Amniotic epithelial cell (primary cell): ENCODE measurements around the gene ADGRE3.
"Not testable (repeated sequence)": the region's sequence is repeated elsewhere in the genome, so short reads cannot be mapped to it uniquely, and the experiment has no call there.

ENCODE experiments used
- DNase-seq: peaks from one replicate; pipeline ENCODE4 v3.0.0-alpha.2; 2010; ENCODE audit warnings: low read depth

ADGRE3 gene

GRCh38 chr19:14661372-14661924, 13.2 kb downstream of the ADGRE3 start:
- DNase-seq, result no peak

DNA sequence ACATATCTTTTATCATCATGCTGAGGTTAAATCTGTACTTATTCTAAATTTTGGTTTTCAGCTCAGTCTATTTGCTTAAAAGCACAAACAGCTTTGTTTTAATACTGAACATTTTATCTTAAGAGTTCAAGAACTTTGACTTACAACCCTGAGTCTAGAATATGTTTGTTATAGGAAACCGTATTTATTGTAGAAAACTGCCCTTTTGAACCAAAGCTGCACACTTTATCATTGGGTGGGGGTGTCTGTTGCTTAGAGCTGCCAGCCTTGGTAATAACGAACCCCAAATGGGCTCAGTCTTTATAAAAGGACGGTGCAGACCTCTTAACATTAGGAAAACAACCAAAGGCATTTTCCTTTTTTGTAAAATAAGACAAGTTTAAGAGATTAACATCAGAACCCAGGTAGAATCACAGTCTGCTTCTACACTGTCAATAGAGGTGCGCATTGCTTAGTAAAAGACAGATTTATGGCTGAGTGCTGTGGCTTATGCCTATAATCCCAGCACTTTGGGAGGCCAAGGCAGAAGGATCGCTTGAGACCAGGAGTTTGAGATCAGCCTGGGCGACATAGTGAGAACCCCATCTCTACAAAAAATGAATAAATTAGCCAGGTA, 14.7 kb downstream of the ADGRE3 start:
- no peak for DNase-seq

- no peak for DNase-seq
Measured at GRCh38 chr19:14655726-14656125, 18.9 kb downstream of the ADGRE3 start.

- no peak for DNase-seq
Measured at GRCh38 chr19:14654786-14655560, 19.7 kb downstream of the ADGRE3 start.

- DNase-seq, result no peak
Measured at GRCh38 chr19:14650161-14650560, 24.5 kb downstream of the ADGRE3 start.

DNA sequence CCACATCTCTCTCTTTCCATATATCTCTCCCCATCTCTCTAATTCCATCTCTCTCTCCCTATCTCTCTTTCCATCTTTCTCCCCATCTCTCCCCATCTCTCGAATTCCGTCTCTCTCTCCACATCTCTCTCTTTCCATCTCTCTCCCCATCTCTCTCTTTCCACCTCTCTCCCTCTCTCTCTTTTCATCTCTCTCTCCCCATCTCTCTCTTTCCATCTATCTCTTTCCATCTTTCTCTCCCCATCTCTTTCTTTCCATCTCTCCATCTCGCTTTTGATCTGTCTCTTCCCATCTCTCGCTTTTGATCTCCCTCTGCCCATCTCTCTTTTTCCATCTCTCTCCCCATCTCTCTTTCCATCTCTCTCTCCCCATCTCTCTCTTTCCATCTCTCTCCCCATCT, 25.6 kb downstream of the ADGRE3 start:
- DNase-seq, result no peak

GRCh38 chr19:14648506-14648905, 26.1 kb downstream of the ADGRE3 start:
- no peak for DNase-seq

GRCh38 chr19:14639536-14640277, 34.9 kb downstream of the ADGRE3 start:
- DNase-seq, result no peak

- peak; percentile 0 for DNase-seq
Measured at GRCh38 chr19:14632286-14632685, 42.4 kb downstream of the ADGRE3 start.

DNA sequence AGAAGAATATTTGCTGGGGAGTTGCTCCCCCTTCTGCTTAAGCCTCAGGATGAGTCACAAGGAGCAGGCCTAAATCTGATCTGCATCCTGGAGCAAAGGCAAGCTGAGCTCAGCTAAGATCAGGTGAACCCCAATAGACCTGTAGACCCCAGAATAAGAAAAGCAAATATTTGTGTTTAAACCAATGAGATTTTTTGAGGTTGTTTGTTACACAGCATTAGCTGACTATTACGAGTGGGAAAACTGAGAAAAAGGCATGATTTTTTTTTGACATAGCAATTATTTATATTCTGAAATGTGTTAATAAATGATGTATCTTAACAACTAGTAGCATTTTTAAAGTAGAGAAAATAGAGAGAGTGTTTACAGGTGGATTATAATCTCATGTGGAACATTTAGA, 45.1 kb downstream of the ADGRE3 start:
- DNase-seq, result no peak

- not testable (repeated sequence) for DNase-seq
Measured at GRCh38 chr19:14624491-14624890, 50.2 kb downstream of the ADGRE3 start.

DNA sequence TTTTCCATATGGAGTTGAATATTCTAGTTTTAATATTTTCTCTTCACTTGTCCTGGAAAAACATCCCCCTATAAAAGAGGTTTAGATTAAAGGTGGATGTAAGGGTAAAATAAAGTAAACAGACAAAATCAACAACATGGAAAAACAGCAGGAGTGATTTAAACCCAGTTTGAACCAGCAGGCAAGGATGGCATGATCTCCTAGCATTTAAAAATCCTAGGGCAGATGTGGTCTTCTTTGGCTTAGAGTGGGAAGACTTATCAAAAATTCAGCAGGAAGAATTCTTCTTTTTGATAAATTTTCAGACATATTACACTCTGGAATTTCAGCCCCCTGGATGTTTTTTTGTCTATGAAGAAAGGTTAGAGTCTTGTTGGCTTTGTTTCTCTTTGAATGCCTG, 55.2 kb downstream of the ADGRE3 start:
- DNase-seq, result no peak

DNA sequence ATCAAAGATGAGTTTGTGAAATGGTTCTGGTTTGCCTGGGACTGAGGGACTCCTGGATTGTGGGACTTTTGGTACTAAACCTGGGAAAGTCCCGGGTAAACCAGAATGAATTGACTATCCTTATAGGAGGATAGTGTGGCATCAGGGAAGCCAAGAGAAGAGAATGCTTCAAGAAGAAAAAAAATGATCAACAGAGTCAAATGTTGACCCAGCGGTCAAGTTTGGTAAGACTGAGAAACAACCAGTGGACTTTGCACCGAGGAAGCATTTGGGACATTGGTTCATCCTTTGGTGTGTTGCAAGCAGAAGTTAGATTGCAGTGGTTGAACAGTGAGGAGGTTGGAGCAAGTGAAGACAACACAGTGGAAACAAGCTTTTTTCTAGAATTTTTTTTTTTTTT, 58.2 kb downstream of the ADGRE3 start:
- DNase-seq, result no peak

- no peak for DNase-seq
Measured at GRCh38 chr19:14615623-14616022, 59.0 kb downstream of the ADGRE3 start.

DNA sequence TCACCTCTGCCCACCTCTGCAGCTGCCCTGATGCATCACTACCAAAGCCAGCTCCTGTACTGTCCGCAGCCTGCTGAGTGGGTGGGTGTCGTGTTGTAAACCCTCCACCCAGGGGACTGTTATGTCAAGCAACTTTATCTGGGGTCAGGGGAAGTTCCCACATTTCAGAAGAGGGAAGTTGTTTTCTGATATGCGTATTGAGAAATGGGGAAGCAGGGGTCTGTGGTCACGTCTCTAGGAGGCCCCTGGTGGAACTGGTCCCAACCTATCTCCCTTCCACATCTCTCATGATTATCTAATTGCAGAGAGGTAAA, 60.6 kb downstream of the ADGRE3 start:
- no peak for DNase-seq

- not testable (repeated sequence) for DNase-seq
Measured at GRCh38 chr19:14613399-14614098, 61.1 kb downstream of the ADGRE3 start.

GRCh38 chr19:14612657-14613056, 62.0 kb downstream of the ADGRE3 start:
- no peak for DNase-seq

GRCh38 chr19:14612242-14612641, 62.4 kb downstream of the ADGRE3 start:
- DNase-seq, result not testable (repeated sequence)

GRCh38 chr19:14611051-14611450, 63.6 kb downstream of the ADGRE3 start:
- no peak for DNase-seq

DNA sequence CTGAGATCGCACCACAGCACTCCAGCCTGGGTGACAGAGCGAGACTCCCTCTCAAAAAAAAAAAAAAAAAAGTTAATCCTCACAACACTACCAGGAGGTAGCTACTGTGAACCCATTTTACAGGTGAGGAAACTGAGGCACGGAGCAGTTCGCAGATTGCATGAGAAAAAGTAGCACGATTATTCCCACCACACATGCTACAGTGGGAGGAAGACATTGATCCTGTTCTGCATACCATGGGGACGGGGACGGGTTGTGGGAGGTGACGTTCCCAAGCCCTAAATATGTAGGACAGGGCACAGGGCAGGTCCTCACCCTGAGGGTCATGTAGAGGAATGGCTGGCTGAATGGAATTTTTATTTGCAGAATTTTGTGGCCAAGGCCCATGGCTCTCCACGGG, 68.0 kb downstream of the ADGRE3 start:
- DNase-seq, result no peak

- no peak for DNase-seq
Measured at GRCh38 chr19:14603990-14604387, 70.7 kb downstream of the ADGRE3 start.

DNA sequence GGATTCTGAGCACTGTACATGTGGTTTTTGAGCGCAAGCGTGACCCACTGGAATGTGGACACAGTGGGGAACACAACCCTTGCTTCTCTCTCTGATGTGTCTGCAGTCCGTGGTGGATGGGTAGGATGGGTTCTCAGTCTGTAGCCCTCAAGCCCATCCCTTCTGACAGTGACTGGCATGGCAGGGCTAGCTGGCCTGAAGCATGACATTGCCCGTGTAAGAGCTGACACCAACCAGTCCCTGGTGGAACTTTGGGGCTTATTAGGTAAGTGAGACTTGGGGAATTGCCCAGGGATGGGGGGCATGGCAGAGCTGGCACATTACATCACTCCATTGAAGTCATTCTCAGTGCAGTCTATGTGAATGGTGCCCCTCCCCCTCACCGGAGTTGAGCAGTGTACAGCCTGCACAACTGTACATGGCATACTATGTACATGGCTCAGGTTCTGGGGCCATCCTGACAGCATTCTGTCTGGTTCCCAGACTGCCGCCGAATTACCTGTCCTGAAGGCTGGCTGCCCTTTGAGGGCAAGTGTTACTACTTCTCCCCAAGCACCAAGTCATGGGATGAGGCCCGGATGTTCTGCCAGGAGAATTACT, 75.0 kb downstream of the ADGRE3 start:
- no peak for DNase-seq
